ENCODE data around the gene NEXN.
"Not testable (repeated sequence)": the region's sequence is repeated elsewhere in the genome, so short reads cannot be mapped to it uniquely, and the experiment has no call there.

- TF ChIP-seq CTCF (IDR thresholded peaks at IDR 0.05; ENCODE audit: insufficient read depth, low read length); POLR2AphosphoS5 (IDR thresholded peaks at IDR 0.05; ENCODE audit: low read depth); REST (IDR thresholded peaks at IDR 0.05; ENCODE audit: insufficient replicate concordance, low read depth): not testable (repeated sequence)
- peak; percentile 26; the same call in 1 of the 2 replicates for TF ChIP-seq SPI1 (IDR thresholded peaks at IDR 0.05; ENCODE audit: borderline replicate concordance, low read depth)
These were observed 30.5 kb downstream of the NEXN start for GRCh38 chr1:77918918-77919317.

All from HL-60 (cell line).